ENCODE measurements around the gene SLIT1.

DNA sequence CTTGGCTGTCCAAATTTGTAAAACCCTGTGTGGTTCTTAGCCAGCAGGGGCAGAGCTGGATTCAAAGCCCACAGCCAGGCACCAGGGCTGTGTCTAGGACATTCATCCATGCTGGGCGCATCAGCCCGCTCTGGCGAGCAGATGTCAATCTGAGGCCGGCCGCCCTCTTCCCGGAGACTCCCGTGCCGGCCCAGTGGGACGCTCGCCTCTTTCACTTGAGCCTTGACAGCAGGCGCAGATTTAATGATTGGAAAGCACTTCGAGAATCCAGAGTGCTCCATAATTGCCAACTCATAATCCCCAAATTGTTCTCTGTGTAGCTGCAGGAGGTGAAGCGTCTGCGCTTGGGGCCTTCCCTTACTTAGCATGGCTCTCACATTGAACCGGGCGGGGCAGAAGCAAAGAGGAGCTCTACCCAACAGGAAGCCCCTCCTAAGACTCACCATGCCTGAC is 36.7 kb downstream of the SLIT1 start:
- TF ChIP-seq POLR2A (IDR thresholded peaks at IDR 0.05): no peak
- TF ChIP-seq, protein P1, sequence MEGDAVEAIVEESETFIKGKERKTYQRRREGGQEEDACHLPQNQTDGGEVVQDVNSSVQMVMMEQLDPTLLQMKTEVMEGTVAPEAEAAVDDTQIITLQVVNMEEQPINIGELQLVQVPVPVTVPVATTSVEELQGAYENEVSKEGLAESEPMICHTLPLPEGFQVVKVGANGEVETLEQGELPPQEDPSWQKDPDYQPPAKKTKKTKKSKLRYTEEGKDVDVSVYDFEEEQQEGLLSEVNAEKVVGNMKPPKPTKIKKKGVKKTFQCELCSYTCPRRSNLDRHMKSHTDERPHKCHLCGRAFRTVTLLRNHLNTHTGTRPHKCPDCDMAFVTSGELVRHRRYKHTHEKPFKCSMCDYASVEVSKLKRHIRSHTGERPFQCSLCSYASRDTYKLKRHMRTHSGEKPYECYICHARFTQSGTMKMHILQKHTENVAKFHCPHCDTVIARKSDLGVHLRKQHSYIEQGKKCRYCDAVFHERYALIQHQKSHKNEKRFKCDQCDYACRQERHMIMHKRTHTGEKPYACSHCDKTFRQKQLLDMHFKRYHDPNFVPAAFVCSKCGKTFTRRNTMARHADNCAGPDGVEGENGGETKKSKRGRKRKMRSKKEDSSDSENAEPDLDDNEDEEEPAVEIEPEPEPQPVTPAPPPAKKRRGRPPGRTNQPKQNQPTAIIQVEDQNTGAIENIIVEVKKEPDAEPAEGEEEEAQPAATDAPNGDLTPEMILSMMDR (IDR thresholded peaks at IDR 0.05): no peak
